ENCODE data around the gene NFASC.

NFASC gene

DNA sequence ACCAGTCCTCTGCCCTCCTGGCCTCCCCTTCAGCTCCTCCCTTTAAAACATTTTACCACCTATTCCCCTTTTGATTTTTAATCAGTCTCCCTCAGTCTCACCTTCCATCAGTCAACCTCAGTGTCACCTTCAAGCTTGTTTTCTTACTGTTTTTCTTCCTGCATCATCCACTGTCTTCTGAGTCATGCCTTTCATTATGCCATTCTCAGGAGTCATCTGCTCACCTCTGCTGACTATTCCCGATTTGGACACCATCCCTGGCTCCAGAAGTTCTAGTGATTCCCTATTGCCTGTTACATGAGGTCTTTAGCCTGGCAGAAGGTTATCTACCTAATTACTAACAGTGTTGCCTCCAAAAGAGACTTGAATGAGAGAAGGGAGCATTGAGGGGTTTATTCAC is 23.9 kb downstream of the NFASC start:
- DNase-seq (ENCODE audit: low spot score): no peak
- TF ChIP-seq, protein P1, sequence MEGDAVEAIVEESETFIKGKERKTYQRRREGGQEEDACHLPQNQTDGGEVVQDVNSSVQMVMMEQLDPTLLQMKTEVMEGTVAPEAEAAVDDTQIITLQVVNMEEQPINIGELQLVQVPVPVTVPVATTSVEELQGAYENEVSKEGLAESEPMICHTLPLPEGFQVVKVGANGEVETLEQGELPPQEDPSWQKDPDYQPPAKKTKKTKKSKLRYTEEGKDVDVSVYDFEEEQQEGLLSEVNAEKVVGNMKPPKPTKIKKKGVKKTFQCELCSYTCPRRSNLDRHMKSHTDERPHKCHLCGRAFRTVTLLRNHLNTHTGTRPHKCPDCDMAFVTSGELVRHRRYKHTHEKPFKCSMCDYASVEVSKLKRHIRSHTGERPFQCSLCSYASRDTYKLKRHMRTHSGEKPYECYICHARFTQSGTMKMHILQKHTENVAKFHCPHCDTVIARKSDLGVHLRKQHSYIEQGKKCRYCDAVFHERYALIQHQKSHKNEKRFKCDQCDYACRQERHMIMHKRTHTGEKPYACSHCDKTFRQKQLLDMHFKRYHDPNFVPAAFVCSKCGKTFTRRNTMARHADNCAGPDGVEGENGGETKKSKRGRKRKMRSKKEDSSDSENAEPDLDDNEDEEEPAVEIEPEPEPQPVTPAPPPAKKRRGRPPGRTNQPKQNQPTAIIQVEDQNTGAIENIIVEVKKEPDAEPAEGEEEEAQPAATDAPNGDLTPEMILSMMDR (IDR thresholded peaks at IDR 0.05; ENCODE audit: extremely low read depth, missing control alignments): no peak

DNA sequence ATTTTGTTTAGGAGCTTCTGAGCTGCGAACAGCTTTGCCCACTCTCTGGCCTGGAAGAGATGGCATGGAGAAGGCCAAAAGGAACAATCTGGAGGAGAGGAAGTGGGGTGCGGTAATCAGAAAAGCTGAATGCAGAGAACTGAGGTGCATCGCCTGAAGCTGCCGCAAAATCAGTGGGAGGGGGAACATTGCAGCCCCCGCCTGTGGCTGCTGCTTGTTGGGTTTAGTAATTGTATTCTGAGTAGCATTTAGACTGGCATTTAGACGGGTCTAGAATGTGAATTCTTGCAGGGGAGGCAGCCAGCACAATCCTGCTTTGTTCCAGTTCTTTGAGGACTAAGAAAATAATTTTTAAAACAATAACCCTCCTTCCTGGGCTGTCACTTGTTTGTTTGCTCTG is 25.4 kb downstream of the NFASC start:
- TF ChIP-seq, protein P1 (IDR thresholded peaks at IDR 0.05; ENCODE audit: extremely low read depth, missing control alignments): no peak
- DNase-seq (ENCODE audit: low spot score): no peak

DNA sequence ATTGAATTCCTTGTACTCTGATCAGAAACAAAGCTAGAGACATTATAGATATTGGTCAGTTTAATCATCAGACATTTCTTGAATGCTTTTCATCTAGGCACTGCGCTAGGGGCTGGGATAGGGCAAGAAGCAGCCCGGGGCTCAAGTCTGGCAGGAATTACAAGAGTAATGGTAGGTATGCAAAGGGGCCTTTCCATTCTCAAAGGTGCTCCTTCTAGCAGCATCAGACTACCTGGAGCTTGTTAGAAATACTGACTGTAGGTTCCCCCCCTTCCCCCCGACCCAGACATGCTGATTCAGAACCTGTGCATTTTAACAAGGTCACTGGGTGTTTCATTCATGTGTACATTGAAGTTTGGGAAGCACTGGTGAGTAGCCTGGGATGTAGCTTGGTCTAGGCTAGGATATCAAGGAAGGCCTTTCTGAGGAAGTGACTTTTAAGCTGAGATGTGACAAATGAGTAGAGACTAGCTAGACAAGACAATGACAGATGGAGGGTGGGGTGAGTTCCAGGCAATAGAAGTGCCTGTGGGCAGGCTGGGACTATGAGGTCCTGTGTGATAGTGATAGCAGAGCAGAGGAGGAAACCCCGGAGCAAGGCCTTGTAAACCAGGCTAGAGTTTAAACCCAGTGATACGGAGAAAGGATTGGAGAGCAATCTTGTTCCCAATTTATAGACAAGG is 26.3 kb downstream of the NFASC start:
- DNase-seq (ENCODE audit: low spot score): no peak
- TF ChIP-seq, protein P1 (IDR thresholded peaks at IDR 0.05; ENCODE audit: extremely low read depth, missing control alignments): no peak

DNA sequence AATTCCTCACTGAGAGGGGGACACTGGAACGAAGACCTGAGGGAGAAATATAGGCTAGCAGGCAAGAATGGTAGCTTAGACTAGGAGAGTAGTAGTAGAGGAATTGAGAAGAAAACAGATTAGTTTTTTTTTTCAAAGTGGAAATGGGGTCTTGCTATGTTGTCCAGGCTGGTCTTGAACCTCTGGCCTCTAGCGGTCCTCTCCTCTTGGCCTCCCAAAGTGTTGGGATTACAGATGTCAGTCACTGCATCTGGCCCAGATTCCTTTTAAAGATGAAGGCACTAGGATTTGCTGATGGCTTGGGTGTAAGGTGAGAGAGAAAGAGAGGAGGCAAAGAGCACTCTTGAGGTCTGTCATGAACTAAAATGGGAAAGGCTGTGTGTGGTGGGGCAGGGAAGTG is 30.1 kb downstream of the NFASC start:
- TF ChIP-seq, protein P1 (IDR thresholded peaks at IDR 0.05; ENCODE audit: extremely low read depth, missing control alignments): no peak
- no peak for DNase-seq (ENCODE audit: low spot score)

DNA sequence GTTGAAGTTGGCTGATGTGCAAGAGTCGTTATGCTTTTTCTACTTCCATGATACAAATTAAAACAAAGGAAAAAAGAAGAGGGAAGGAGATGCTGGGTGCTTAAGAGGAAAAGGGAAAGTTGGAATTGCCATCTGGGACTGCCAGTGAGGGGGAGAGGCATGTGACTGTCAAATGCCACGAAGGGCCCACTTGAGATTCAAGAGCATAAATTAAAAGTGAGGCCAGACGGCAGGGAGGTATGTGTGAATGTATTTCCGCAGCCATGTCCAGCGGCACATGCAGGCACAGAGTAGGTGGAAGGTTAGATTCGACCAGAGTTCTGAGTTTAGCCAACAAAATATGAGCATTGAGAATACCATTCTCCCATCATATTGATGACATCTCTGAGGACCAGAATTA is 32.0 kb downstream of the NFASC start:
- TF ChIP-seq, protein P1 (IDR thresholded peaks at IDR 0.05; ENCODE audit: extremely low read depth, missing control alignments): no peak
- DNase-seq (ENCODE audit: low spot score): no peak

DNA sequence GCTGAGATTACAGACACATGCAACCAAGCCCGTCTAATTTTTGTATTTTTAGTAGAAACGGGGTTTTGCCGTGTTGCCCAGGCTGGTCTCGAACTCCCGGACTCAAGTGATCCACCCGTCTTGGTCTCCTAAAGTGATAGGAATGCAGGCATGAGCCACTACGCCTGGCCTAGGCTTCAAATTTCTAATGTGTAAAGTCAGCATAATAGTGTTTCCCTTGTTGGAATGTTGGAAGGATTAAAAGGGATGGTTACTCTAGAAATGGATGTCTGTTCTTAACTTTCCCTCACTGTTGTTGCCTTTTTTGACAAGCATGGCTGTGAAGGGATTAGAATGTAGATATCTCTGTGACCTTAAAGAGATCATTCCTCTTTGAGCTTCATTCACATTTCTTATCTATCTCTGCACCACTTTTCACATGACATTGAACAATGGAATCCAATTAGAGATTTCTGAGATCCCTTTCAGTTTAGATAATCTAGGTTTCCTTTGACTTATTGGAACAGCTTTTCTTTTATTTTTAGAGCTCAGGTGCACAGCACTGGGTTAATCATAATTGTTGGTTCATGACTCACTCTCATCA is 33.7 kb downstream of the NFASC start:
- TF ChIP-seq, protein P1 (IDR thresholded peaks at IDR 0.05; ENCODE audit: extremely low read depth, missing control alignments): no peak
- no peak for DNase-seq (ENCODE audit: low spot score)

DNA sequence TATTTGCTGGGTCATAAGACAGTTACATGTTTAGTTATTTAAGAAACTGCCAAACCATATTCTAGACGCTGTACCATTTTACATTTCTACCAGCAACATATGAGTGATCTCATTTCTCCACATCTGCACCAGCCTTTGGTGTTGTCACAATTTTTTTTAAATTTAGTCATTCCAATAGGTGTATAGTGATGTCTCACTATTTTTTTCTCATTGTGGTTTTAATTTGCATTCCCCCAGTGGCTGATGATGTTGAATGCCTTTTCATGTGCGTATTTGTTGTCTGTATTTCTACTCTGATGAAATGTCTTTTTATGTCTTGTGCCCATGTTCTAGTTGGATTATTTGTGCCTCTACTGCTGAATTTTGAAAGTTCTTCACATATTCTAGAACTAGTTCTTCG is 38.4 kb downstream of the NFASC start:
- TF ChIP-seq, protein P1 (IDR thresholded peaks at IDR 0.05; ENCODE audit: extremely low read depth, missing control alignments): no peak
- no peak for DNase-seq (ENCODE audit: low spot score)

Measured in GM20000 (cell line).